HepG2 (cell line): Measurements from ENCODE around the gene NNAT. TPM values are rescaled to one million over a fixed set of nuclear protein-coding genes. Genes with fewer than 3 reads are reported as not detected.

Experiments
- ATAC-seq: fragments of 200-7000 bp; cut with Tn5 transposase; 3 replicates; pipeline ENCODE4 v1.9.1; 2020; ENCODE audit warnings: mild to moderate bottlenecking, moderate library complexity
- BruUV-seq: library from RNA; stranded (reverse); fragments of 400-500 nt; replicated peaks from 2 replicates; lab custom pipeline; 2021; lab: Mats Ljungman, UMichigan
- CTCF ChIA-PET: fragments of 300-600 bp; formaldehyde crosslinking; extraction: SDS; loops from one replicate; lab custom pipeline; 2021; ENCODE audit warnings: low total read pairs, inconsistent platforms, low intra/inter-chr PET ratio; lab: Yijun Ruan, JAX
- POLR2A ChIA-PET: fragments of 350-600 bp; sonication (Branson Sonifier 250); formaldehyde crosslinking; loops from one replicate; lab custom pipeline; 2020; ENCODE audit warnings: antibody characterized with exemption, inconsistent platforms; lab: Yijun Ruan, JAX
- DNase-seq: peaks from one replicate; pipeline ENCODE4 v3.0.0-alpha.2; 2015; ENCODE audit warnings: low spot score
- FAIRE-seq: peaks from 3 replicates; lab custom pipeline; 2011; peaks lifted over from hg19 to GRCh38; lab: Jason Lieb, UNC
- H2AFZ ChIP-seq: one replicate; pipeline ENCODE4 v1.6.1; 2011; ENCODE audit warnings: low read length, inconsistent platforms
- H3K27ac ChIP-seq: fragments of 300-600 bp; 3 replicates; pipeline ENCODE4 v1.8.0; 2011; ENCODE audit warnings: mixed run types, mild to moderate bottlenecking, mixed read lengths, low read length, inconsistent platforms; ENCODE audit not compliant: insufficient read depth; ENCODE audit errors: extremely low read length
- H3K27me3 ChIP-seq, 2 experiments: fragments of 200-600 bp in 1 of 2; 2 replicates in 1 of 2; 3 replicates in 1 of 2; pipeline versions ENCODE4 v1.6.0 to v1.8.0; 2011; ENCODE audit warnings: low read length in 2 of 2, mild to moderate bottlenecking in 2 of 2, moderate library complexity in 2 of 2, inconsistent platforms in 1 of 2; ENCODE audit not compliant: insufficient read depth in 2 of 2, control insufficient read depth in 1 of 2
- H3K36me3 ChIP-seq, 2 experiments: fragments of 200-600 bp in 1 of 2; replicated peaks in 1 of 2; 2 replicates in 1 of 2; 3 replicates in 1 of 2; pipeline versions ENCODE4 v1.5.1 to v1.8.0; 2011; ENCODE audit warnings: low read length in 2 of 2, inconsistent platforms in 1 of 2; ENCODE audit not compliant: insufficient read depth in 2 of 2, control insufficient read depth in 1 of 2
- H3K4me1 ChIP-seq: 2 replicates; pipeline ENCODE4 v1.5.1; 2012; ENCODE audit warnings: low read length, inconsistent platforms; ENCODE audit not compliant: insufficient read depth
- H3K4me2 ChIP-seq: 2 replicates; pipeline ENCODE4 v1.6.0; 2011; ENCODE audit warnings: low read depth, low read length, inconsistent platforms
- H3K4me3 ChIP-seq, 3 experiments: fragments of 200-600 bp in 1 of 3; sonication (generic), shearing (Covaris generic) in 1 of 3; replicated peaks in 1 of 3; 2 replicates each; pipeline ENCODE4 v1.5.1; 2011 to 2016; ENCODE audit warnings: low read length in 3 of 3, inconsistent platforms in 2 of 3, low read depth in 2 of 3, mild to moderate bottlenecking in 2 of 3, control low read depth in 1 of 3, mixed read lengths in 1 of 3; ENCODE audit not compliant: insufficient read depth in 1 of 3
- H3K79me2 ChIP-seq: one replicate; pipeline ENCODE4 v1.6.1; 2011; ENCODE audit warnings: low read length, inconsistent platforms; ENCODE audit not compliant: insufficient read depth
- H3K9ac ChIP-seq: 2 replicates; pipeline ENCODE4 v1.6.0; 2011; ENCODE audit warnings: mild to moderate bottlenecking, low read depth, low read length, inconsistent platforms; ENCODE audit not compliant: insufficient read depth
- H3K9me3 ChIP-seq: 2 replicates; pipeline ENCODE4 v1.5.1; 2012; ENCODE audit warnings: mild to moderate bottlenecking, low read length
- H4K20me1 ChIP-seq: 2 replicates; pipeline ENCODE4 v1.6.0; 2011; ENCODE audit warnings: inconsistent platforms, mild to moderate bottlenecking, low read length, moderate library complexity; ENCODE audit not compliant: insufficient read depth
- ELF1 ChIP-seq: sonication (generic); formaldehyde crosslinking; IDR thresholded peaks from 2 replicates; pipeline ENCODE4 v1.4.0; 2020; ENCODE audit warnings: missing genetic modification reagents
- ESRRA ChIP-seq: sonication (generic); formaldehyde crosslinking; IDR thresholded peaks from 2 replicates; pipeline ENCODE4 v1.5.1; 2020; ENCODE audit warnings: mild to moderate bottlenecking, low read depth, missing genetic modification reagents
- GABPB1 ChIP-seq: IDR thresholded peaks from 2 replicates; pipeline ENCODE4 v1.6.1; 2016; ENCODE audit warnings: mild to moderate bottlenecking, missing genetic modification reagents, moderate library complexity, missing compliant biosample characterization
- ISX ChIP-seq: sonication (generic); formaldehyde crosslinking; conservative IDR thresholded peaks from 2 replicates; pipeline ENCODE4 v1.5.0; 2020; ENCODE audit warnings: missing genetic modification reagents
- RARG ChIP-seq: sonication (generic); formaldehyde crosslinking; IDR thresholded peaks from 2 replicates; pipeline ENCODE4 v1.4.0; 2020; ENCODE audit warnings: low read depth, mild to moderate bottlenecking, missing genetic modification reagents
- TERF1 ChIP-seq: sonication (generic); formaldehyde crosslinking; IDR thresholded peaks from 2 replicates; pipeline ENCODE4 v1.8.0; 2022; ENCODE audit warnings: mild to moderate bottlenecking, missing genetic modification reagents, moderate library complexity
- WGBS: methylation state at CpG from one replicate; pipeline ENCODE4 v1.1.6; 2017; ENCODE audit warnings: low lambda C conversion rate; 5-methylcytosine and 5-hydroxymethylcytosine counted together
- in situ Hi-C: cut with HindIII; loops from 2 replicates; pipeline ENCODE4 v1.10.0; 2017; ENCODE audit warnings: low pct_unique_long_range_greater_than_20kb; ENCODE audit not compliant: extremely low pct_ligation_motif_present
- intact Hi-C: fragments of 100-400 bp; cut with micrococcal nuclease; formaldehyde crosslinking; loops from one replicate; pipeline ENCODE4 v1.10.0; 2022; ENCODE audit not compliant: unreplicated experiment
- polyA plus RNA-seq, 8 experiments: library from polyadenylated mRNA; depleted of rRNA in 3 of 8; stranded (reverse) in 7 of 8; unstranded in 1 of 8; fragments of >200 nt; fragmentation: Illumina TruSeq in 4 of 8; extraction: Trizol in 4 of 8; gene quantifications; 2 replicates each; pipeline versions ENCODE4 v1.2.1 to v1.2.3, GENCODE V29; 2011 to 2016; ENCODE audit warnings: low read depth in 4 of 8, missing spikeins in 1 of 8, mixed read lengths in 1 of 8; ENCODE audit not compliant: insufficient read depth in 1 of 8
- total RNA-seq, 5 experiments: library from RNA; depleted of rRNA; stranded (reverse); fragments of >200 nt; fragmentation: Illumina TruSeq; extraction: Trizol; gene quantifications; 2 replicates each; pipeline ENCODE4 v1.2.3, GENCODE V29; 2016; ENCODE audit warnings: low read depth in 1 of 5

NNAT gene
- total and polyA plus RNA-seq, 2 of the 13 experiments (the other 11 are each of a cell fraction or from before 2014, with no cell fraction given): not detected

GRCh38 chr20:37558779-37559178, 37.7 kb downstream of the NNAT start:
- DNase-seq: no peak
- no peaks in the 10 kb centered on the region for H3K79me2 ChIP-seq
- no peak for FAIRE-seq
- no peak overlapping the region for H3K27ac ChIP-seq
- H3K4me3 ChIP-seq: no peak overlapping the region
- H2AFZ ChIP-seq: no peak overlapping the region
- no peaks in the 10 kb centered on the region for H3K36me3 ChIP-seq
- H3K4me2 ChIP-seq: no peak overlapping the region
- intact Hi-C loops (no loop called here), in situ Hi-C loops (loop anchor here (25.0 kb wide), 1 partner anchor 654 kb away; no protein-coding TSS in a partner anchor)
- TF ChIP-seq ELF1 (CRISPR knock-in tag): no peak
- TF ChIP-seq ESRRA (CRISPR knock-in tag): no peak
- TF ChIP-seq TERF1 (CRISPR knock-in tag): no peak
- TF ChIP-seq RARG (CRISPR knock-in tag): no peak
- TF ChIP-seq ISX (CRISPR knock-in tag): no peak
- TF ChIP-seq GABPB1 (CRISPR knock-in tag): no peak
- ChIA-PET POLR2A (no interaction called here), CTCF (no interaction called here)
- no peak; the same call in 1 of the 3 replicates for ATAC-seq
- peaks cover 3 to 31% of the 10 kb centered on the region in 2 experiments; a peak in 3 of 5 replicates for H3K27me3 ChIP-seq
- no peaks in the 10 kb centered on the region for H3K9me3 ChIP-seq
- H3K4me1 ChIP-seq: no peaks in the 10 kb centered on the region
- BruUV-seq: no TSS peak
- no peak overlapping the region for H3K9ac ChIP-seq
- WGBS: 6% methylated on average over 4 of the region's 4 CpGs
- H4K20me1 ChIP-seq: no peaks in the 10 kb centered on the region
